Measurements from ENCODE around the gene TNFRSF8. TPM values are rescaled to one million over a fixed set of nuclear protein-coding genes. Genes with fewer than 3 reads are reported as not detected.
"Not testable (repeated sequence)": the region's sequence is repeated elsewhere in the genome, so short reads cannot be mapped to it uniquely, and the experiment has no call there.

Gene TNFRSF8
- total RNA-seq, 1 donor from 2014 or later: 0.59 TPM

GRCh38 chr1:12101120-12101519 lies 38.0 kb downstream of the TNFRSF8 start:
- ATAC-seq (ENCODE audit: poor library complexity); DNase-seq; intact Hi-C loops (cut with DNase I): not testable (repeated sequence)

DNA sequence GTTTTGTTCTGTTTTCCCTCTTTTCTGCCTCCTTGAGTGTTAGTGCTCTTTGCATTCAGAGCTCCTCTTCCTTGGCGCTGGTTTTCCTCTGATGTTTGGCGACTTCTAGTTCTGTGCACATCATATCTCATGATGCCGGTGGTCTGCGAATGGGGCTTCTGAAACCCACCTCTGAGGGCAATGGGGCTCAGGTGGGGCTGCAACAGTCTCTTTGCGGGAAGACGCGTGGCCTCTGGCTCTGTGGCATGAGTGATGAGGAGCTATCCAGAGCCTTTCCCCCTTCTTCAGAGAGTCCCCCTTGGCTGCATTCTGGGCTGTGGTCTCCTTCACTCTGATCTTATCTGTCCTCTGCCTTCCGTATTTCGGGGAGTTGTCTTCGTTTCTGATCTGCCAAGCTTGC lies 39.0 kb downstream of the TNFRSF8 start:
- no peak for ATAC-seq (ENCODE audit: poor library complexity)
- intact Hi-C loops (cut with DNase I): no loop called here
- DNase-seq: no peak

- DNase-seq: no peak
- intact Hi-C loops (cut with DNase I): no loop called here
- ATAC-seq (ENCODE audit: poor library complexity): no peak
These were observed 41.3 kb downstream of the TNFRSF8 start for GRCh38 chr1:12104417-12104816.

GRCh38 chr1:12106153-12106552 lies 43.0 kb downstream of the TNFRSF8 start:
- DNase-seq: no peak
- ATAC-seq (ENCODE audit: poor library complexity): no peak
- intact Hi-C loops (cut with DNase I): no loop called here

GRCh38 chr1:12106861-12107260 lies 43.8 kb downstream of the TNFRSF8 start:
- ATAC-seq (ENCODE audit: poor library complexity); intact Hi-C loops (cut with DNase I); DNase-seq: not testable (repeated sequence)

DNA sequence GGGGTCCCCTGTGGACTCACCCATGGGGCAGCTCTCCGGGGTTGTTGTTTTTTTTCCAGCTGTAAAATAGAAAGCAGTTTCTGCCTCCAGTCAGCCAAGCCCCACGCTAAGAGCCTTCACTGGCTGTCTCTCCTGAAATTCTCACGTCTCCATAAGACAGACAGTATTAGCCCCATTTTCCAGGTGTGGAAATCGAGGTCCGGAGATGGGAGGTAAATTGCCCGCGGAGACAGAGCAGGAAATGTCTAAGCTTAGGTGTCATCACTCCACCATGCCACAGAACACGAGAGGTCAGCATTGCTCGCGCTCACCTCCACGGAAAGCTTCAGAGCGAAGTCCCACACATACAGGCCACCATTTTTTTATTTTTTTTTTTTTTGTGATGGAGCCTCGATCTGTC lies 44.6 kb downstream of the TNFRSF8 start:
- no peak for ATAC-seq (ENCODE audit: poor library complexity)
- intact Hi-C loops (cut with DNase I): no loop called here
- no peak for DNase-seq

DNA sequence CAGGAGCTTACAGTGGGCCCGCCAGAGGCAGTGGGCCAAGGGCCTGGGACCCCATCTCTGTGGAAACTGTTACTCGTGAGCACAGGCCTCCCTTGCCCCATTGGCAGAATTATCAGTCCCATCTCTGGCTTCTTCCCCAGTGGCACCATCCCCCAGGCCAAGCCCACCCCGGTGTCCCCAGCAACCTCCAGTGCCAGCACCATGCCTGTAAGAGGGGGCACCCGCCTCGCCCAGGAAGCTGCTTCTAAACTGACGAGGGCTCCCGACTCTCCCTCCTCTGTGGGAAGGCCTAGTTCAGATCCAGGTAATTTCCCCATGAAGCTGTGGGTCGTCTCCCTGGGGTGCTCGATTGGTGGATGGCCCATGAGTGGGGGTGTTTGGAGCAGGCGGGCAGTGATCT lies 46.8 kb downstream of the TNFRSF8 start:
- DNase-seq (no peak), ATAC-seq (ENCODE audit: poor library complexity) (no peak)
- intact Hi-C loops (cut with DNase I): no loop called here

DNA sequence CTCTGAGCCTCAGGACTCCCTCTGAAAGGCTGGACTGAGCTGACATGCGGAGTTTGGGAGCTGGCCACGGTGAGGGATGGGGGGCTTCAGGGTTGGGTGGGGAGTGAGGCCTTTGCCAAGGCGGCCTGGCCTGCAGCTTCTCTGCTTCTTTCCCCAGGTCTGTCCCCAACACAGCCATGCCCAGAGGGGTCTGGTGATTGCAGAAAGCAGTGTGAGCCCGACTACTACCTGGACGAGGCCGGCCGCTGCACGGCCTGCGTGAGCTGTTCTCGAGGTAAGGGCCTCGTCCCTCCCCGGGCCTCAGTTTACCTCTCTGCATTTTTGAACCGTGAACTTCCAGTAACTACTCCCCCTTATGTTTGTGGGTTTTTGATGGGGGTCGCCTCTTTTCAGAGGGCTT lies 48.6 kb downstream of the TNFRSF8 start:
- intact Hi-C loops (cut with DNase I): no loop called here
- ATAC-seq (ENCODE audit: poor library complexity) (no peak), DNase-seq (no peak)

GRCh38 chr1:12112711-12113161 lies 49.6 kb downstream of the TNFRSF8 start:
- DNase-seq: no peak
- ATAC-seq (ENCODE audit: poor library complexity): peak; percentile 59
- intact Hi-C loops (cut with DNase I): no loop called here

- intact Hi-C loops (cut with DNase I): no loop called here
- DNase-seq: no peak
- ATAC-seq (ENCODE audit: poor library complexity): no peak
These were observed 50.6 kb downstream of the TNFRSF8 start for GRCh38 chr1:12113433-12114339.

DNA sequence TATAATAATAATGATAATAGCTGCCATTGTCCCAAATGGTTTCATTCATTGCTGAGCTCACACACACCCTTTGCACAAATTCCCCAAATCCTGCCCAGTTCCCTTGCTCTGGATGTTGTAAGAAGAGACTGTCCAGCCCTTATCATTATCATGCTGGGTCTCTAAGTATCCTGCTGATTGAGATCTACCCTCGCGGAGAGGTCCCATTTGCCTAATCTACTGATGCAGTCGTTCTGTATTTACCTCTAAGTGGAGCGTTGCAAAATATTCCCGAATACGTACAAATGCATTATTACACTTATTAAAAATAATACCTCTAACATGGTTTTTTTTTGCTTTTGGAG lies 51.2 kb downstream of the TNFRSF8 start:
- intact Hi-C loops (cut with DNase I): no loop called here
- ATAC-seq (ENCODE audit: poor library complexity) (no peak), DNase-seq (no peak)

- DNase-seq (no peak), ATAC-seq (ENCODE audit: poor library complexity) (no peak)
- intact Hi-C loops (cut with DNase I): no loop called here
These were observed 51.8 kb downstream of the TNFRSF8 start for GRCh38 chr1:12114916-12115315.

DNA sequence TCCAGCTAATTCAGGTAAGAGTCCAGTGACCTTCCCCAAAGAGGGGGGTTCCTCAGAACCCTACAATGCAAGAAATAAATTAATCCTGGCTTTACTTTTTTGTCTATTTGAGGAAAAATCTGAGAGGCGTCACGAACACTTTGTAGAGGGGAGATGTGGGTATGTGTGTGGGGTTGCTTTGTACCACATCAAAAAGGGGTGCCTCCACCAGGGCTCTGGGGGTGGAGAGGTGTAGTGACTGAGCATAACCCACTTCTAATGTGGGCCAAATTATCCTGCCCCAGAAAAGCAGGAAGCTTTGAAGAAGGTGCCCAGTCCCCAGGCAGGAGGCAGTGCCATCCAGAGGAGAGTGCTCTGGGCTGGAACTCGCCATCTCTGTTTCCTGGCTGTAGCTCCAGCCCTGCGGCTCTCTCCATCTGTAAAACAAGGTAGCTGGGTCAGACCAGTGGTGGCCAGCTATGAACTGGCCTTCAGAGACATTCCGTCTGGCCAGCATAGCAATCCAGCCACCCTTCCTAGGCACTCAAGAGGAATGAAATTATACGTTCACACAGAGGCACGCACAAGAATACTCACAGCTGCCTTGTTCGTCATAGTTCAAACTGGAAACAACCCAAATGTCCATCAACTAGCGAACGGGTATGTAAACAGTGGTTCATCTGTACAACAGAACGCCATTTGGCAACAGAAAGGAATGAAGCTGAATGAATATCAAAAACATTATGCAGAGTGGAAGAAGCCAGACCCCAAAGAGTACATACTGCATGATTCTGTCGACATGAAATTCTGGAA lies 58.3 kb downstream of the TNFRSF8 start:
- intact Hi-C loops (cut with DNase I): no loop called here
- DNase-seq: no peak

GRCh38 chr1:12123172-12123571 lies 60.1 kb downstream of the TNFRSF8 start:
- DNase-seq (no peak), ATAC-seq (ENCODE audit: poor library complexity) (no peak)
- intact Hi-C loops (cut with DNase I): no loop called here

More for the DNA sequence above, 58.3 kb downstream of the TNFRSF8 start:
- ATAC-seq (ENCODE audit: poor library complexity): no peak

DNA sequence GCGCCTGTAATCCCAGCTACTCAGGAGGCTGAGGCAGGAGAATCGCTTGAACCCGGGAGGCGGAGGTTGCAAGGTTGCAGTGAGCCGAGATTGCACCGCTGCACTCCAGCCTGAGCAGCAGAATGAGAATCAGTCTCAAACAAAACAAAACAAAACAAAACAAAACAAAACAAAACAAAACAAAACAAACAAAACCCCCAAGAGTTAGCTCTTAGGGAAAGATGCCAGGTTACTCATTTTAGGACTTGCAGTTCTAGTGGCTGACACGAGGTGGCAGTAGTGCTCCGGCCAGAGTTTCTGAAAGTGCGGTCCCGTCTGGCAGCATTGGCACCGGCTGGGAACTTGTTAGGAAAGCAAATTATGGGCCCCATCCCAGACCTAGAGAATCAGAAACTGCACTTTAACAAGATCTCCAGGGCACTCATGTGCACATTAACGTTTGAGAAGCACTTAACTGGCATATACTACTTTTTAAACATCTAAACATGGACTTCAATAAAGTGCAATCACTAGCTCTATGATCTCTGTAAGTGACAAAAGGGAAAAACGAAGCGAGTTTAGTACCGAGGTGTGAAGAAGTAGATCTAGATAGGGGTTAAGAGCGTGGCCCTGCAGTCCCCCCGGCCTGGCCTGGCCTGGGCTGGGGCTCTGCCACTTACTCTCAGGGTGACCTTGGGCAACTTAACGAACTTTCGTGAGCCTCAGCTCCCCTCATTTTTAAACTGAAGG lies 61.8 kb downstream of the TNFRSF8 start:
- peak; percentile 90 for DNase-seq
- intact Hi-C loops (cut with DNase I): loop anchor here (1.0 kb wide), 1 partner anchor 84 kb away; no protein-coding TSS in a partner anchor
- ATAC-seq (ENCODE audit: poor library complexity): peak; percentile 87

GRCh38 chr1:12125422-12126355 lies 62.6 kb downstream of the TNFRSF8 start:
- intact Hi-C loops (cut with DNase I): no loop called here
- ATAC-seq (ENCODE audit: poor library complexity) (peak; percentile 62), DNase-seq (no peak)

GRCh38 chr1:12126781-12127180 lies 63.7 kb downstream of the TNFRSF8 start:
- ATAC-seq (ENCODE audit: poor library complexity) (no peak), DNase-seq (no peak)
- intact Hi-C loops (cut with DNase I): no loop called here

GRCh38 chr1:12127206-12127810 lies 64.2 kb downstream of the TNFRSF8 start:
- no peak for DNase-seq
- no peak for ATAC-seq (ENCODE audit: poor library complexity)
- intact Hi-C loops (cut with DNase I): no loop called here
